Fibroblast of peridontal ligament (primary cell): Measurements from ENCODE around the gene BEGAIN.

ENCODE experiments used
- DNase-seq: peaks from one replicate; pipeline ENCODE4 v3.0.0-alpha.2; 2010; ENCODE audit errors: extremely low read depth

Gene BEGAIN

DNA sequence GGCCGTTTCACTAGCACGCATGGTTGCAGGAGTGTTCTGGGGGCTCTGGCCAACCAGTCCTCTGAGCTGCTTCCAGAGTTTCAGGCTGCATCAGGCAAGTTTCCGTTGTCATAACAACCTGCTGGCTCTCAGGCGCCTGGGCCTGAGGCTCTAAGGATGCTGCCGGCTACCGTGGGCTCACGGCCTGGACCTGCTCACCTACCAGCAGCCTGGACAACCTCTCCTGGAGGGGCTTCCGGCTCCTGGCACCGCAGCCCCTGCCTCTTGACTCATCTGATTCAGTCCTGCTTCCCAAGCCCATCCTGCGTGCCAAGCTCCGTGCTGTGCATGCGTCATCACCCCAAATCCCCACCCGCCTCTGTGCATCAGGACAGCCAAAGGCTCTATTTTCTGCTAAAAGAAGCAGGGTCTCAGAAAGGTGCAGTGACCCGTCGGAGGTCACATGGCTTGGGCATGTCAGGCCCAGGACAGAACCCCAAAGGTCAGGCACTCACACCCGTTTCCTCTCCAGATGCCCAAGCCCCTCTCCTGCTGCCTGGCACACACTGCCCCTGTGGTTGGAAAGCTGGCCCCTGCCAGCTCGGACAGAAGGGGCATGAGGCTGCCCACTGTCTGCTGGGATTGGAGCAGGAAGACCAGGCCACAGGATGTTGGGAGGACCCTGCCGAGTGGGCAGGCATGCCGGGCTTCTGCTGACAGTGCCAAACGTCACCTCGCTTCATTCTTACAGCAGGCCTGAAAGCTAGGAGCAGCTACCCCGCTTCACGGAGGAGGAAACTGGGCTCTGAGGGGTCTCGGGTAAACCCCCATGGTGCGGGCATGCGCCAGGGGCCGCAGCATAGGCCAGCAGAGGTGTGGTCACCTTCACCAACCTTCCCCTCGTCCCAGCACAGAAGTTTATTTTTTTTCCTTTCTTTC is 5.7 kb downstream of the BEGAIN start:
- DNase-seq: no peak

DNA sequence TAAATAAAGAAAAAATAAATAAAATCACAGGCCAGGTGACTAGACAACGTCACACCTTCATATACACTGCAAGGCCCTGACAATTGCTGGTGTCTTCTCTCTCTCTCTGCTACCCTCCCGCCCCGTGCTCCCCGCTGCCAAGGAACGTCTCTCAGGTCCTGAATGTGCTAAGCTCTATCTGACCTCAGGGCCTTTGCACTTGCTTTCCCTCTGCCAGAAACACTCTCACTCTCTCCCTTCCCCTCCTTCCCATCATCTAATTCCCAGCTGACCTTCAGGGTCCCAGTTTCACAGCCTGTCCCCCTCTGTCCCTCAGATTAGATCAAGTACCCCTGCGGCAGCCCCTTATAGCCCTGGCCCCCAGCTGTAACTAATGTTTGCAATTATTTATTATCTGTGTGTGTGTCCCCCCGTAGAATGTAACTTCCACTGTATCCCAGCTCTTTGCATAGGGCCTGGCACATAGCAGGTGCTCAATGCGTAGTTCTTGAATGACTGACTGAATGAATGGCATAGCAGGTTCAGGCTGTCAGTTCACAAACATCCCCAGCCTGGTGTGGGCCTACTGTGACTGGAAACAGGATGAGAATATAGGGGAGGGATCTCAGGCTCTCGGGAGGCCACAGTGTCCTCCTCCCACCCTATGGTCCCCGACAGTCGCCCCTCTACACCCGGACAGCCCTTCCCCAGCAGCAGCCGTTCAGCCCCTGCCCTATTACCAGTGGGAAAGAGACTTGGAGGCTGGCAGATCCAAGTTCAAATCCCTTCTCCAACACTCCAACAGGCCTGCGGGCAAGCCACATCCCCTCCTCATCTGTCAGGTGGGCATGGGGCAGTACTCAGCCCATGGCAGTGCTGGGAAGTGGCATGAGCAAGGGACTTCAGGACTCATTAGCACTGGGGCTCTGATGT is 6.6 kb downstream of the BEGAIN start:
- DNase-seq: no peak

DNA sequence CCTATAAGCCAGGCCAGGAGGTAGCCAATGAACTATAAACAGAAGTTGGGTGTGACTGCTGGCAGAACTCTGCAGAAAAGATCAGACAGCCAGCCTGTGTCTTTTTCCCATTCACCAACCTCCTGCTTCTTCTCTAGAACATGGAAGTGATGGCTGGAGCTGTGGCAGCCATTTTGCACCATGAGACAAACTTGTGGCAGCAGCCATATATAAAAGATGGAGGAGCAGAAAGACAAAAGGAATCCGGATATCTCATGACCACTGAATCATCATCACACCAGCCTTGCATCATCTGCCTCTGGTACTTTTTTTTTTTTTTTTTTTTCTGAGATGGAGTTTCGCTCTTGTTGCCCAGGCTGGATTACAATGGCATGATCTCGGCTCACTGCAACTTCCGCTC is 8.7 kb downstream of the BEGAIN start:
- DNase-seq: peak; percentile 6

DNA sequence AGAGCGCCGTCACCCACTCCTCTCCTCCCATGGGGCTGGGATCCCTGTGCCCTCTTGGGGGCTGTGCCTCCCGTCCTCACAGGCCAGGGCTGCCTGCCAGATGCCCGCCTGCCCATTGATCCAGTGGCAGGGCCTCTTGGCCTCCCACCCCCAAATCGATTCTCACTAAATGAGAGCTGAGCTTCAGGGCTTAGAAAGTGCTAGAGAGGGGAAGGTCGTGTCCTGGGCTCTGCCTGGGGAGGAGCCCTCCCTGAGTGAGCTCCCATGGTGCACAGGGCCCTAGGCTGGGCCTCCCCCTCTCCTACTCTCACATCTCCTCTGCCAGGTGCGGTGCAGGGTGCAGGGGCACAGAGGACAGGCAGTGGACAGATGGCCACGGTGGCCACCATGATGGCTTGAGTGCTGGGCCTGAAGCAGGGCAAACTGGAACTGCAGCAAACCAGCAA is 9.2 kb downstream of the BEGAIN start:
- no peak for DNase-seq

DNA sequence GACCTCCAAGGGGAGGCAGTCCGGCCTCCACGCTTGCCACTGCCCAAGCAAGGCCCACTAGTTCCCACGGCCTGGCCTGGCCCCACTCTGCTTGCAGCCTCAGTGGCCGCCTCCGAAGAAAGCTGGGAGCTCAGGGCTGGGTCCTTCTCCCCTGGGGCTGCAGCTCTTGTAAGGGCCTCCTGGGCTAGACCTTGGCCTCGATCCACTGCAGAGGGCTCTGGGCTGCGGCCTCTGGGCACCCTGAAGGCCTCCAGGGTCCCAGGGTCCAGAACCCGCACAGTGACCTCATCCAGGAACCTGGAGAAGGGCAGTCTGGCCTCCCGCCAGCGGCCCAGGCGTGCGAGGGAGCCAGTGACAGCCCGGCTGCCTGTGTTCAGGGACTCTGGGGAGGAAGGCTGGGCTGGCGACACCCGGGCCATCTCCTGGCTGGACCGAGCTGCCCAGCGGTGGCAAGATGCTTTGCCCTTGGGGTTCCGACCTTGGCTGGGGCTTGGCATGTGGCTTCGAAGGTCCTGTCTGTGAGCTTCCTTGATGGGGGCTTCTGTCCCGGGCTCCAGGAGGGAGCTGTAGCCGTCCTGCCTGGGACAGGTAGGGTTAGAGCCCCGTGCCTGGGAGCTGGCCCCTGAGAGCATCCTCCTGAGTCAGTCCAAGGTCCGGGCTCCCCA is 9.8 kb downstream of the BEGAIN start:
- no peak for DNase-seq

DNA sequence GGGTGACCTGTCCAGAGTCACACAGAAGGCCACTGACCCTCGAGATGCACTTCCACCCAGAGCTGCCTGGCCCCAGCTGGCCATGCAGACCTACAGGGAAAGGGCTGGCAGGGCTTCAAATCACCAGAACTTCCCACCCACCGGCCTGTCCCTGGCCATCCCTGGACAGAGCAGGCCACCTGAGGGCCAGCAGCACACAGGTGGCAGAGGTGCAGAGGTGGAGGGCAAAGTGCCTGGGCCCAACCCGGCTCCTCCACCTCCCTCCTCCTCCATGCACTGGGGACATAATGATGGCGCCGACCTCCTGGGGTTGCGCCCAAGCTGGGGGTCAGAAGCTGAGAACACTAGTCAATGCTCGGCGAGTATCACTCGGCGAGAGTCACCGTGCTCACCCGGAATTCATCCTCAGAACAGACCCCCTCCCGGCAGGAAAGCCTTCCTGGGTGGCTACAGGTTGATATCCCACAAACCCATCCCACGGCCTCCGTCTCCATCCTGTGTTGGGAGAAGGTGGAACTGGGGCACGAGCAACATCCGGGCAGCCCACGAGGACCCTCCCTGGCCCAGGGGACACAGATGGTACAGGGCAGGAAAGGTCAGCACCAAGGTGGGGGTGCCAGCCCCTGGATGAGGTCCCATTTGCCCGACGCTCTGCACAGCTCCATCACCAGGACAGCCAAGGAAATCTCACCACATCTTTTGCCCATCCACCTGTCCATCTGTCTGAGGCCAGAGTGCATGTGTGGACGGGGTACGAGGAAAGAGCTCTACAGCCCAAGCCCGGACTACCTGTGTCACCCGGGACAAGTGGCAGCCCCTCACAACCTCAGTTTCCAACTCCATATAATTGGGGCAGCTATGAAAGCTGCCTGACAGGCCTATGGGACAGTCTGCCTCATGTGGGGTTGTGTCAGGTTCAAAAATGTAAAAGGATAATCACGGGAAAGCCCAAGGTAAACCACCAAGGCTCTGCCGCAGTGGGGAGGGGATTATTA is 10.8 kb downstream of the BEGAIN start:
- DNase-seq: no peak

DNA sequence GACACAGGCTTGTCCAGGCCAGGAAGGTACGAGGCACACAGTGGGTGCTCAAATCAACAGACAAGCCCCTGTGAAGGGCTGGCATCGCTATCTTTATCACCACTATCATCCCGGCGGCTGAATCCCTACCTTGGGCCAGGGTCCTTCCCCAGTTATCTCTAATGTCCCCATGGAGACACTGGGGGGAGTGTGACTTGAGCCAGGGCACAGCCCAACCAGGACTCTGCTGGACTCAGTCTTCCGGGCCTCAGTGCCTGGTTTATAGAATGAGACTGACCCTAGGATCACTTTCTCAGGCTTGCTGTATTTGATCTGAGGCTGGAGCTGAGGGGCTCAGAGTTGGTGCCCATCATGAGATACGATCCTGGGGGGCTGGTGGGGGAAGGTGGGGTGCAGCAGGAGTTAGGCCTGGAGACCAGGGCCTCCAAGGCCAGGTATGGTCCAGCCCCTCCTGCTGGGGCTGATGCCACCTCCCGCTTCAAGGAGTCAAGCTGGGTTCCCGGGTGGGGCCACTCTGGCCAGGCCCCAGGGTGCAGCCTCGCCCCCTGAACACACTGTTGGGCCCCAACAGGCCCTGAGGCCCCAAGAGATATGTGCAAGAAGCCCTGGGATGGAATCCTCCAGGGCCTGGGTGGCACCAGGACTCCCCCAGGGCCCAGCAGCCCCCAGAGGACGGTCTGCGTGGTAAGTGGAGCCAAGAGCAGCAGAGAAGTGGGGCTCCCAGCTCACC is 11.8 kb downstream of the BEGAIN start:
- DNase-seq: no peak

DNA sequence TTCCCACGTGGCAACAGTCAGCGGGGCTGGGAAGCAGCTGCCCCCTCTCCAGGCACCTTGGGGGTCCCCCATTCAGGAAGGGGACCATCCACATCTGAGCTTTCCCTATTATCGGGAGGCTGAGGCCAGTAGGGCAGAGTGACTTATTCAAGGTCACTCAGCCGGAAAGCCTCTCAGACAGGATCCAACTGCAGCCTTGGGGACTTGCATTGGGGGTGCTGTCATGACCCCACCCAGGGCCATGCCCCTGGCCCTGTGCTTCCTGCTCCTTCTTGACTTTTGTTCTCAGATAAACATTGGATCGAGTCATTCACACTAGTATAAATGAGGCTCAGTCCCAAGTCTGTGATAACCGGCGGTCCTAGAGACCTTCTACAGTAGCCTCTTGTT is 12.6 kb downstream of the BEGAIN start:
- DNase-seq: no peak

DNA sequence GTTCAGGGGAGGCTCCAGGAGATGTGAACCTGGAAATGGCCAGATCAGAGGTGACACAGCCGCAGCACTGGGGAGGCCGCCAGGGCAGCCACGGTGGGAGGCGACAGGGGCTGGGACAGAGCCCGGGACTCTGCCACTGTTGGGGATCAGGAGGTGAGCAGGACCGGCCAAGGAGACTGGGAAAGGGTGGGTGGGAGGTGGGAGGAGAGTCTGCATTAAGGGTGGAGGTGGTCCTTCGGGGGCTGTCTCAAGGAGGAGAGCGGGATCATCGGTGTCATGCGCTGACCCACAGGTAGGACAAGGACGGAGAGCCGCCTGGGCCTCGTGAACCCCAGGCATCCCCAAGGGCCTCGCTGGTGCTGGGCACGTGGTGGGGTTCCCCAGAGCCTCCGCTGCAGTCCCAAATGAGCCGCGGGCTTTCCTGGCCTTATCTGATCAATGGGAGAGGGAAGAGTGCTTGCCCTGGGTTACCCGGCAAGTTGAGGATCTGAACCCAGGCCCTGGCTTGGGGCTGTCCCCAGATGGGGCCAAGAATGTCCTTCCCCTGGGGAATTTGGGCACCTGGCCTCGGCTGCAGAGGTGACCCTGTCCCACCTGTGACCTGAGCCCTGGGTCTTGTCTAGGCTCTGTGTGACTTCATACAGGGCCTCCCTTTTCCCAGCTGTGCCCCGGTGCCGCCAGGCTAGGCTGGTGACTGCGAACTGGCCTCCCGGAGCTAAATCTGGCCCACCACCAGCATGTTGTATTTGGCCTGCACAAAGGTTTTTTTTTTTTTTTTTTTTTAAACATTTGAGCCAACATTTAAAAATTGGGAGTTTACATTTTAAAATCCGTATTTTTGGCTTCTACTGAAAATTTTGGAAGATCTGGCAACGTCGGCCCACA is 13.2 kb downstream of the BEGAIN start:
- DNase-seq: no peak

DNA sequence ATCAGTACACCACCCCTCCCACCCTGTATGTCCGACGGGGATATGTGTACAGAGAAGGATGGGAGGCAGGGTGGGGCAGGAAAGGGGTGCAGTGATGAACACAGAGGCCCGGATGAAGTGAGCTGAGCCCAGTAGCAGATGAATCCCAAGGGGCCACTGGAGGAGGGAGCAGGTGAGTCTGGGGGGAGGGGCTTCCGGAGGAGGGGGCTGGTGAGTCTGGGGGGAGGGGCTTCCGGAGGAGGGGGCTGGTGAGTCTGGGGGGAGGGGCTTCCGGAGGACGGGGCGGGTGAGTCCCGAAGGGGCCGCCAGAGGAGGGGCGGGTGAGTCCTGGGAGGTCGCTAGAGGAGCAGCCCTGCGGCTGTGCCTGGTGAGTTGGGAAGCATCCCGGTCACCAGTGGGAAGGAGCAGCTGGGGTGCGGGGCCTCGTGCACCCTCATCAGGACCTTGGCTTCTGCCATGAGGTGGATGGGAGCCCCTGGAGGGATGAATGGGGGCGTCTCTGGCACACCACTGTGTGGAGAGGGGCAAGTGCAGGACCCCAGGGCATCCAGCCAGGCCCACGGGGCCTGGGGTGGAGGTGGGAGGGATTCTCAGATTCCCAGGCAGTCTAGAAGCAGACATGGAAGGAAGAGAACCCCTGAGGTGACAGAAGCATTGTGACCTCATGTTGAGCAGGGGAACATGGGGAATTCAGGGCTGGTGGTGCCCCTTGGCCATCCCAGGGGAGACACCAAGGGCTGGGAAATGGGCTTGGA is 14.0 kb downstream of the BEGAIN start:
- DNase-seq: no peak

DNA sequence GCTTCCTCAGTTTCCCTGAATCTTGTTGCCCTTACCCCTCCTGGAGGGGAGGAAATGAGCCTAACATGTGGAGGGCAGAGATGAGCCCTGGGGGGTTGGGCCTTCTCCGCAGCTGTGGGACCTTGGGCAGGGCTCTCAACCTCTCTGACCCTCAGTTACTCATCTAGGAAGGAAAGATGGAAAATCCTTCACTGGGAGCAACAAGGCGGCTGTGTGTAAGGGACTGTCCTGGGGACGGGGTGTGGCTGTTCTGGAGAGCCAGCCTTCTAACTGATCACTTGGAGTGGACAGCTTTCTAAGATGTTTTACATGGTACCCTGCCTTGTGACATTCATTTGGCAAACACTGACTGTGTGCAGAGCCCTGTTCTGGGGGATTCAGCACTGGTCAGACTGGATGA is 14.7 kb downstream of the BEGAIN start:
- no peak for DNase-seq

DNA sequence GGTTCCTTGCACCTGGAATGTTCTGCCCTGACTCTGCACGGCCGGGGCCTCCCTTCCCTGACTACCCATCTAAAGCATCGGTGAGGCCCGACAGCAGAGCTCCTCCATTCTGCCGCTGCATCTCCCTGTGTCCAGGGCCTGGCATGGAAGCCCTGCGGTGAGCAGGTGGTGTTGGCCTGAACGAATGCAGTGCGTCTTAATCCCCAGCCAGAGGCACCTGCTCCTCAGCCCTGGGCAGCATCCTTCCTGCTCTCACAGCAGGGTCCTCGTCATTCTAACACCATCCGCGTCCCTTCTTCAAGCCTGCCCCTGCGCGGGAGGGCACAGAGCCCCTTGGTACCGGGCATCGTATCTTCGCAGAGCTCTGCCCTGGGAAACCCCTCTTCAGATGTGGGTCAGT is 15.4 kb downstream of the BEGAIN start:
- DNase-seq: no peak

DNA sequence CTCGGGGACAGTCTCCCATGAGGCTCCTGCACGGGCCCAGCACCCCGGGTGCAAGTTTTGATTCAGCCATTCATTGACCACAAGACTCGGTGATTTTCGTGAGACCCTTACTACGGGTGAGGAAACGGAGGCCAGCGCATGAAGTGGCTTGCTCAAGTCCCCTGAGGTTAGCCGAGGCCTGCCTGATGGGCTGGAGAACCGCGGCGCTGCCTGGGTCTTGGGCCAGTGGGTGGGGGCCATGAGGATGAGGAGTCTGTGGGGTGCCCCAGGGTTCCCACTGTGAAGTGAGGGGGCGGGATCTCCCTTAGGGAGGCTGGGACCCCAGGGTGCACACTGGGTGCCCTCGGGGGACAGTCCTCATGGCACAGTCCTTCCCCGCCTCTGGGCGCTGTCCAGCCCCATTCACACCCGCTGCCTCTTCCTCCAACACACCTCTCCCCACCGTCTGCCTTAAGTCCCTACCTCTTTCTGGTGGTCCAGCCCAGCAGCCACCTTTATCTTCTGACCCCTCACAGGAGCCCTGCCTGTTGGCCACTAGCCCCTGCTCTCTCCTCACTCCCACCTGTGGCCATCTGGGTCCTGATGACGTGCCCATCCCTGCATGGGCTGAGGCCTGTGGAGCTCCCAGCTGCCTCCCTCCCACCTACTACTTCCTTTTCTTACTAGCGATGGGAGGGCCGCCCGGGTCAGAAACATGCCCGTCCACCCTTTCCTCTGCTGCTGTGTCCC is 16.3 kb downstream of the BEGAIN start:
- no peak for DNase-seq

DNA sequence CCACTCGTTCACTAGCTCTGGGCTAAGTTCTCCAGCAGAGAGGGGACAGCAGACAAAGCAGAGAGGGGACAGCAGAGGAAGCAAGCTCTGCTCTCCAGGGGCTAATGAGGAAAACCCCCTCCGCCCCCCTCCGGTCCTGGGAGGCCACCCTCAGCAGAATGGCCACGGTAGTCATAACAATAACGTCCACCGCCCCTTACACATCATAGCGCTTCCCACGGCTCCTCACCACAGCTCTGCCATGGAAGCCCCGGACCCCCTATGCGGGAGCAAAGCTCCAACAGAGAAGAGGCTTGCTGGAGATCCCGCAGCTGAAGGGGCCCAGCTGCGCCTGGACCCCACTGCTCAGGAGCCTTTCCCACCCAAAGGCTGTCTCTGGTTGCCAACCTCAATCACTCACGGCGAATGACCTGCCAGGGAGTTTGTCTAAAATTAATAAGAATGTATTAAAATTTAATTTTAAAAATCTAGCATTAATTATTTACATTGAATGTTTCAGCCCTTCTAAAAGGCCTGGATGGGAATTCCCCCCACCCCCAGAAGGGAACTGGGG is 17.4 kb downstream of the BEGAIN start:
- no peak for DNase-seq

DNA sequence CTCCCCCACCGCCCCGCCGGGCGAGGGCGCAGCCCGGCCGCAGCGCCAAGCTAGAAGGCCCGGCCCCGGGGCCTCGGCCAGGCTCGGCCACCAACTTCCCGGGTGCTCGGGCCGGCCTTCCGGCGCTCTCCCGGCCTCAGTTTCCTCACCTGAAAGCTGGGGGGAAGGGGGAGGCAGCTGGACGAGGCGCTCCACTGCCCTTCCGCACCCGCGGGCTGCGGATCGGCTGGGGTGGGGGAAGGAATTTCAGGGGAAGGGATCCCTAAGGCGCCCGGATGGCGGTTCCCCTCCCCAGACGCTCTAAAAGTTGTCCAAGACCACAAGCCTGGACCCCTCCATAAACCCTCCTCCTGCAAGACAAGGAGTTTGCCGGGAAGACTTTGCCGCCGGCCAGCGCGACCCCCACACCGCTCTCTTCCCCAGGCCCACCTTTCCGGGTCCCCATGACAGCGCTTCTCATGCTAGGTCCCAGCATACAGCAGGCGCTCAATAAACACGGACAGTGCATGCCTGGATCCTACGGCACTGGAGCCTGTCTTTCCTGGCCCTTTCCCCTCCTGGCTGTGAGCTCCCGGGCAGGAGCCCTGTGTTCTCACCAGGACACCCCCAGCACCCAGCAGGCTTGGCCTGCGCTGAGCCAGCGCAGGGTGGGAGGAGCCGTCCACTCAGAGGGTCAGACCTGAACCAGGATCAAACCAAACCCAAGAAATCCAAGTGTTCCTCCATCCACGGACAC is 18.1 kb downstream of the BEGAIN start:
- DNase-seq: no peak

DNA sequence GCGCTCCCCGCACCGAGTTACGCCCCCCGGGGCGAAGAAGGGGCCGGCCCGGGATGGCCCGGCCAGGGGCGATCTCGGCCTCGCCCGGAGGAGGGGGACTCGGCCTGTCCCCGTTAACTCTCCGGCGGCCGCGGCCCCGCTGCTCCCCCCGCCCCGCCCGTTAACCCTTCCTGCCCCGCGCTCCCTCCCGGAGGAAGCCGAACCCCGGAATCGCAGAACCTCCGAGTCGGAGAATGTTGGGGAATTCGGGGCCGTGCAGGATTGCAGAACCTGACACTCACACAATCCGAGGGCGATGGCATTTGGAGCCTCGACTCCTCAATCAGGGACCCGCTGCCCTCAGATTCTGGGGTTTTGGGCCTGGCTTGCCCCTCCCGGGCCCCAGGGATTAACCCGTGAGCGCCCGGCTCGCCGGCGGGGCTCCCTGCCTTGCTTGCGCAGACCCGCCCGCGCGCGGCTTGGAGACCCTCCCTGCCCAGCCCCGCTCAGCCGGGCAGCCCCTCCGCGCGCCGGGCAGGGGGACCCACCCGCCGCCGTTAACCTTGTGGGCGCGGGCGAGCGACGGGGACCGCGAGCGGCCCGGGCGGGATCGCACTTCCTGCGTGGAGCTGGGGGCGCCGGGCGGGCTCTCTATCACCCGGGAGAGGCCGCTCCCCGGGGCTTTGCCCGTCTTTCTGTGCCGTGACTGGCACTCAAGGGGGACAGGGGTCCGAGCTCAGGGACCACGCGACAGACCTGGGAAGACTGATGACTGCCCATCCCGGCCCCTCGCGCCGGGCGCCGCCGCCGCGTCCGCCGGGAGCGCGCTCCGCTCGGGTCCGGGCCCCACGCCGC is 18.8 kb downstream of the BEGAIN start:
- no peak for DNase-seq
